ENCODE measurements around the gene CEL. TPM values are rescaled to one million over a fixed set of nuclear protein-coding genes. Genes with fewer than 3 reads are reported as not detected.

Gene CEL
- total RNA-seq, 1 donor from 2014 or later = 0.74 TPM

DNA sequence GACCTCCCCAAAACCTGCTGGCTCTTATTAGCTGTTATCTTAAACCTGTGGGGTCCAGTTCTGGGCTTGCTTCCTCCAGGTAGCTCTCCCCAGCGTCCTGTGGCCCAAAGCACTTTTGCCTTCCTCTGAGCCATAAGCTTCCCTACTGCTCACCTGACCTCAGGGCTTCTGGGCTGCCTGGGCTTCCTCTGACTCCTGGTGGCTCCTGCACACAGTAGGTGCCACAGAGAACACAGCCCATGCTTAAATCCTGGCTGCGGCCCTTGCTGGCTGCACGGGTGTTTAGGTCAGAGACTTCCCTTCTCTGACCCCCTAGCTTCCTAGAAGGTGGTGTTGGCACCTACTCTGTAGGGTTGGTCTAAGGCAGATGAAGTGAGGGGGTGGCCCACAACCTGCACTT lies 56.8 kb downstream of the CEL start:
- Histone ChIP-seq H3K4me1 (peaks cover 92% of the 10 kb centered on the region), H3K36me3 (no peaks in the 10 kb centered on the region), H3K27ac (peak overlapping the region; percentile 80), H3K4me3 (peak overlapping the region in 1 of 2 donors; percentile 82), H3K27me3 (no peaks in the 10 kb centered on the region), H3K9me3 (no peaks in the 10 kb centered on the region)
- TF ChIP-seq, protein P1, sequence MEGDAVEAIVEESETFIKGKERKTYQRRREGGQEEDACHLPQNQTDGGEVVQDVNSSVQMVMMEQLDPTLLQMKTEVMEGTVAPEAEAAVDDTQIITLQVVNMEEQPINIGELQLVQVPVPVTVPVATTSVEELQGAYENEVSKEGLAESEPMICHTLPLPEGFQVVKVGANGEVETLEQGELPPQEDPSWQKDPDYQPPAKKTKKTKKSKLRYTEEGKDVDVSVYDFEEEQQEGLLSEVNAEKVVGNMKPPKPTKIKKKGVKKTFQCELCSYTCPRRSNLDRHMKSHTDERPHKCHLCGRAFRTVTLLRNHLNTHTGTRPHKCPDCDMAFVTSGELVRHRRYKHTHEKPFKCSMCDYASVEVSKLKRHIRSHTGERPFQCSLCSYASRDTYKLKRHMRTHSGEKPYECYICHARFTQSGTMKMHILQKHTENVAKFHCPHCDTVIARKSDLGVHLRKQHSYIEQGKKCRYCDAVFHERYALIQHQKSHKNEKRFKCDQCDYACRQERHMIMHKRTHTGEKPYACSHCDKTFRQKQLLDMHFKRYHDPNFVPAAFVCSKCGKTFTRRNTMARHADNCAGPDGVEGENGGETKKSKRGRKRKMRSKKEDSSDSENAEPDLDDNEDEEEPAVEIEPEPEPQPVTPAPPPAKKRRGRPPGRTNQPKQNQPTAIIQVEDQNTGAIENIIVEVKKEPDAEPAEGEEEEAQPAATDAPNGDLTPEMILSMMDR (IDR thresholded peaks at IDR 0.05) = no peak
- TF ChIP-seq POLR2A (IDR thresholded peaks at IDR 0.05) (no peak), POLR2AphosphoS5 (IDR thresholded peaks at IDR 0.05; ENCODE audit: insufficient read depth in 1 of 2, low read depth in 1 of 2) (no peak)
- DNase-seq (ENCODE audit: extremely low spot score in 2 of 2) = no peak
- intact Hi-C loops (cut with DNase I) = no loop called here

DNA sequence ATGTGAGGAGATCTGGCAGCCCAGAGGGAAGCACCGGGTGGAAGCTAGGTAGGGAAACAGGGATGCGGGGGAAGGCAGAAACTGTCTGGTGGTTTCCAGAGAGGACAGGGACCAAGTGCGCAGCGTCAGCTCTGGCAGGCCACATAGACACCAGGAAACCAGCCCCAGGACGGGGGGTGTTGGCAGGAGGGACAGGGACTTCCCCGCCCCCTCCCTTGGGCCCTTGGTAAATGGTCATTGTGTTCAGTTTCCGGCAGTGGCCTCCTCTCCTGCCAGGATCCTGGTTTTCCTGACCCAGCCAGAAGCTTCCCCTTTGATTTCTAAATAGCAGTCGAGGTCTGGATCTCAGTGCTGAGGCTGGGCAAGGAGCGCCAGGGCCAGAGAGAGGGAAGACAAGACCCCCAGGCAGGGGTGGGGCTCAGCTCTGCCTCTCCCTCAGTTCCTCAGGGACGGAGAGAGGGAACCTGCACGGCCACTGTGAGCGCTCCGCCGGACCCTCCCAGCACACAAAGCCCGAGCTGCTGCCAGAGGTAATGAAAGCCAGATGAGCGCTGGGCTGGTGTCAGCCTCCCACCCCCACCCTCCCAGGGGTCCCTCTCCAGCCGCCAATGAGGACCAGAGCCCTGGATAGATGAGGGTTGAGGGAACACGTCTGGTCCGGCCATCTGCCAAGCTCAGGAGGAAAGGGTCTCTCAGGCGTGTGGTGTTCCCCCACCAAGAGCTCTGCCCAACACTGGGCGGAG lies 57.5 kb downstream of the CEL start:
- Histone ChIP-seq H3K9me3 (no peaks in the 10 kb centered on the region), H3K27me3 (no peaks in the 10 kb centered on the region), H3K27ac (peak overlapping the region; percentile 80), H3K4me3 (peak overlapping the region; percentile 75 to 82), H3K36me3 (no peaks in the 10 kb centered on the region), H3K4me1 (peaks cover 84% of the 10 kb centered on the region)
- TF ChIP-seq, protein P1 (IDR thresholded peaks at IDR 0.05) = no peak
- TF ChIP-seq POLR2A (IDR thresholded peaks at IDR 0.05) (peak in 1 of 2 donors; percentile 19), POLR2AphosphoS5 (IDR thresholded peaks at IDR 0.05; ENCODE audit: insufficient read depth in 1 of 2, low read depth in 1 of 2) (peak in 1 of 2 donors; percentile 31)
- intact Hi-C loops (cut with DNase I) = no loop called here
- no peak for DNase-seq (ENCODE audit: extremely low spot score in 2 of 2)

DNA sequence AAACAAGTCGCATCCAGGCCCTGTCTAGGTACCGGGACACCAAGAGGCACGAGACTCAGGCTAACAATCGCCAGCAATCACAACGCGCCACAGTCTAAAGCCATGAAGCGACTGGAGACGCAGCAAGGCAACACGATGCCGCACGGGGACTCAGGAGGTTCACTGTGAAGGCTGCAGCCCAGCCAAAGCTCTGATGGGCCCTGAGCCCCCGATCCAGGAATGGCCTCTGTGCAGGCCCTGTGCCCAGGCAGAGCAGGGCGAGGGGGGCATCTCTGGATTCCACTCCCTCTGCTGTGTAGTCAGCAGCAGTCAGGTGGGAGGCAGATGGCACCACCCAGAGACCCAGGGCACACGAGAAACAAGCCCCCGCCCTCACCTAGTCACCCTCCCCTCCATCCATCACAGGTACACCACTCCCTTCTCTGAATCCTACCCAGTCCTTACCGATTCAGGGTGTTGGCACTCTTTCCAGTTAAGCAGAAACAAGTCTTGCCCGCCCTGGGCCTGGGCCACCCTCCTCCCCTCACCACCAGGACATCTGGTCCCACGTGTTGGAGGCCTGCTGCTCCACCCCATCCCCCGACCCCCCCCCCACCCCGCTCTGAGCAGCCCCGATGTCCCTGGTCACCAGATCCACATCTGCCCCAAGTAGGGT lies 58.2 kb downstream of the CEL start:
- H3K36me3 ChIP-seq = no peaks in the 10 kb centered on the region
- TF ChIP-seq POLR2AphosphoS5 (IDR thresholded peaks at IDR 0.05; ENCODE audit: insufficient read depth in 1 of 2, low read depth in 1 of 2) = peak in 1 of 2 donors; percentile 31
- TF ChIP-seq POLR2A (IDR thresholded peaks at IDR 0.05) = no peak
- TF ChIP-seq, protein P1 (IDR thresholded peaks at IDR 0.05) = no peak
- peaks cover 82% of the 10 kb centered on the region for H3K4me1 ChIP-seq
- H3K27ac ChIP-seq = peak overlapping the region; percentile 80
- H3K9me3 ChIP-seq = no peaks in the 10 kb centered on the region
- intact Hi-C loops (cut with DNase I) = no loop called here
- H3K4me3 ChIP-seq = peak overlapping the region; percentile 75 to 82
- no peak for DNase-seq (ENCODE audit: extremely low spot score in 2 of 2)
- no peaks in the 10 kb centered on the region for H3K27me3 ChIP-seq

DNA sequence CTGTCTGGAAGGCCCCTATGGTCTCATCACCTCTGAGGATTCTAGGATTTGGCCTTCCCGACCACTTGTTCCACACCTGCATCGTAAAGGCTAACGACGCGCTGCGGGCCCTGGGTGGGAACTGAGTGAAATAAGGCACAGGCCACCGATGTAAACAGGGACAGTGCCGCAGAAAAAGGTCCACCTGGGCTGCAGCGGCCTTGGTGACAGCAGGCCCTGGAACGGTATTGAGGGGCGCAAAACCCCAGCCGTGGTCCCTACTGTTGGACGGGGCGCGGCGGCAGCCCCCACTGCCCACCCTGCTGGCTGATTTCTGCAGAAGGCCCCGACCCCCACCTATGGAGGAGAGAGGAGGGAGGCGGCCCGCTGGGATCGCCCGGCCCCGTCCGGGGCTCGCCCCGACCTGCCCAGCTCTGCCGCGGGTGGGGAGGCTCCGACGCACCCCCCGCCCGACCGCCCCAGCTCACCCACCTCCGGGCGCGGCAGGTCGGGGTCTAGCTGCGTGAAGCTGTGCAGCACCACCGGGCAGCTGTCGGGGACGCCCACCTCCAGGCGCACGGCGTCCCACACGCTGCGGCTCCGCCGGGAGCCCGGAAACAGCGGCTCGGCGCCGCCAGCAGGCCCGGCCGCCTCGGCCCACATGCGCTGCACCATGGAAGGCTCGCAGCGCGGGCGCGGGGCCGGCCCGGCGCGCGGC lies 58.9 kb downstream of the CEL start:
- Histone ChIP-seq H3K4me1 (peaks cover 82% of the 10 kb centered on the region), H3K27ac (peak overlapping the region; percentile 80), H3K27me3 (no peaks in the 10 kb centered on the region), H3K9me3 (no peaks in the 10 kb centered on the region), H3K4me3 (peak overlapping the region; percentile 75 to 82), H3K36me3 (no peaks in the 10 kb centered on the region)
- DNase-seq (ENCODE audit: extremely low spot score in 2 of 2) = no peak
- intact Hi-C loops (cut with DNase I) = no loop called here
- TF ChIP-seq POLR2A (IDR thresholded peaks at IDR 0.05) = no peak
- TF ChIP-seq, protein P1 (IDR thresholded peaks at IDR 0.05) = no peak

Small RNA genes within 50 kb of the gene (microRNA-seq; reads per million reads assigned to microRNA genes)
- gene MIR6877 (ENCODE audit: borderline number of aligned reads, borderline replicate concordance) = 3.8 reads per million

Small RNA genes within 50 kb of the gene (small RNA-seq; reads per million reads assigned to genes)
- not detected for gene MIR6877

Other genes with a start within 250 kb of the CEL start
- 0.25 TPM for gene AK8, start 183.7 kb upstream of the CEL start, total RNA-seq
- gene SPACA9, start 183.1 kb upstream of the CEL start, total RNA-seq = 2.7 TPM
- gene TSC1, start 117.4 kb upstream of the CEL start, total RNA-seq = 56.2 TPM
- not detected for gene GFI1B, start 83.3 kb upstream of the CEL start, total RNA-seq
- 53.8 TPM for gene GTF3C5, start 31.0 kb upstream of the CEL start, total RNA-seq
- 85.0 TPM for gene RALGDS, start 59.3 kb downstream of the CEL start, total RNA-seq
- gene GBGT1, start 101.9 kb downstream of the CEL start, total RNA-seq = 27.0 TPM
- gene OBP2B, start 147.3 kb downstream of the CEL start, total RNA-seq = not detected
- gene ABO, start 213.2 kb downstream of the CEL start, total RNA-seq = 17.2 TPM